Measurements from ENCODE around the gene NTNG2.

GRCh38 chr9:132155568-132155895, 6.3 kb upstream of the NTNG2 start:
- TF ChIP-seq GABPB1 (CRISPR knock-in tag; IDR thresholded peaks at IDR 0.05), result no peak
- TF ChIP-seq FOXJ3 (CRISPR knock-in tag; IDR thresholded peaks at IDR 0.05), result no peak
- no peak for TF ChIP-seq EZH2 (IDR thresholded peaks at IDR 0.05; ENCODE audit: borderline replicate concordance, low read depth, low read length)
- no peak for TF ChIP-seq ZNF274 (IDR thresholded peaks at IDR 0.05; ENCODE audit: borderline replicate concordance, low read depth, low read length)
- TF ChIP-seq CTCF (IDR thresholded peaks at IDR 0.05 in 2 of 3, conservative IDR thresholded peaks at IDR 0.05 in 1 of 3; ENCODE audit: insufficient read depth in 2 of 3, low read depth in 1 of 3, low read length in 3 of 3), result no peak
- TF ChIP-seq, protein P1, sequence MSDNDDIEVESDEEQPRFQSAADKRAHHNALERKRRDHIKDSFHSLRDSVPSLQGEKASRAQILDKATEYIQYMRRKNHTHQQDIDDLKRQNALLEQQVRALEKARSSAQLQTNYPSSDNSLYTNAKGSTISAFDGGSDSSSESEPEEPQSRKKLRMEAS (CRISPR knock-in tag; IDR thresholded peaks at IDR 0.05), result no peak
- no peak for TF ChIP-seq POU5F1 (IDR thresholded peaks at IDR 0.05; ENCODE audit: borderline replicate concordance, low read depth, low read length, partially characterized antibody)
